HFFc6 (cell line): ENCODE measurements around the gene HEXA. TPM values are rescaled to one million over a fixed set of nuclear protein-coding genes. Genes with fewer than 3 reads are reported as not detected.

Experiments
- DNase-seq: peaks from one replicate; pipeline ENCODE4 v3.0.0-alpha.2; 2018
- H3K27ac Mint-ChIP-seq: 2 replicates; pipeline ENCODE4 v1.8.0; 2020; ENCODE audit warnings: mild to moderate bottlenecking, mixed read lengths
- H3K27me3 Mint-ChIP-seq: 2 replicates; pipeline ENCODE4 v1.8.0; 2021; ENCODE audit warnings: mild to moderate bottlenecking, moderate library complexity, mixed read lengths; ENCODE audit not compliant: insufficient read depth
- H3K36me3 Mint-ChIP-seq: 2 replicates; pipeline ENCODE4 v1.8.0; 2021; ENCODE audit warnings: low read depth, mixed read lengths
- H3K4me1 Mint-ChIP-seq: 2 replicates; pipeline ENCODE4 v1.8.0; 2020; ENCODE audit warnings: low read depth, mixed read lengths
- H3K4me3 Mint-ChIP-seq: 2 replicates; pipeline ENCODE4 v1.8.0; 2020; ENCODE audit warnings: mild to moderate bottlenecking, moderate library complexity, mixed read lengths
- H3K9me3 Mint-ChIP-seq: 2 replicates; pipeline ENCODE4 v1.8.0; 2020; ENCODE audit warnings: mild to moderate bottlenecking, mixed read lengths
- total RNA-seq, 6 experiments: library from RNA; stranded (reverse); fragmentation: NEBNext Ultra II Directional; extraction: Animal tissue kit (Norgen Biotek cat#: 25700); gene quantifications; 2 replicates in 1 of 6; 3 replicates in 5 of 6; pipeline ENCODE4 v1.2.3, GENCODE V29; 2021
- TF ChIP-seq, protein P1 (sequence below): fragments of 200-600 bp; sonication (generic); IDR thresholded peaks from 2 replicates; pipeline ENCODE4 v1.5.0; 2021; ENCODE audit warnings: antibody characterized with exemption, mild to moderate bottlenecking

The HEXA gene
- total RNA-seq, 6 experiments from 2014 or later = 83.3 to 98.0 (median 88.3) TPM

- no peak overlapping the region for H3K4me3 Mint-ChIP-seq
- TF ChIP-seq, protein P1, sequence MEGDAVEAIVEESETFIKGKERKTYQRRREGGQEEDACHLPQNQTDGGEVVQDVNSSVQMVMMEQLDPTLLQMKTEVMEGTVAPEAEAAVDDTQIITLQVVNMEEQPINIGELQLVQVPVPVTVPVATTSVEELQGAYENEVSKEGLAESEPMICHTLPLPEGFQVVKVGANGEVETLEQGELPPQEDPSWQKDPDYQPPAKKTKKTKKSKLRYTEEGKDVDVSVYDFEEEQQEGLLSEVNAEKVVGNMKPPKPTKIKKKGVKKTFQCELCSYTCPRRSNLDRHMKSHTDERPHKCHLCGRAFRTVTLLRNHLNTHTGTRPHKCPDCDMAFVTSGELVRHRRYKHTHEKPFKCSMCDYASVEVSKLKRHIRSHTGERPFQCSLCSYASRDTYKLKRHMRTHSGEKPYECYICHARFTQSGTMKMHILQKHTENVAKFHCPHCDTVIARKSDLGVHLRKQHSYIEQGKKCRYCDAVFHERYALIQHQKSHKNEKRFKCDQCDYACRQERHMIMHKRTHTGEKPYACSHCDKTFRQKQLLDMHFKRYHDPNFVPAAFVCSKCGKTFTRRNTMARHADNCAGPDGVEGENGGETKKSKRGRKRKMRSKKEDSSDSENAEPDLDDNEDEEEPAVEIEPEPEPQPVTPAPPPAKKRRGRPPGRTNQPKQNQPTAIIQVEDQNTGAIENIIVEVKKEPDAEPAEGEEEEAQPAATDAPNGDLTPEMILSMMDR = no peak
- DNase-seq = no peak
- peaks cover 13% of the 10 kb centered on the region; the same call in 1 of the 2 replicates for H3K36me3 Mint-ChIP-seq
- no peak overlapping the region for H3K27ac Mint-ChIP-seq
- H3K4me1 Mint-ChIP-seq = peaks cover 24% of the 10 kb centered on the region
- no peaks in the 10 kb centered on the region for H3K9me3 Mint-ChIP-seq
- no peaks in the 10 kb centered on the region; the same call in 1 of the 2 replicates for H3K27me3 Mint-ChIP-seq
These were observed 5.8 kb downstream of the HEXA start for GRCh38 chr15:72369964-72370363.

GRCh38 chr15:72368899-72369298 lies 6.9 kb downstream of the HEXA start:
- H3K4me1 Mint-ChIP-seq = peaks cover 13% of the 10 kb centered on the region
- no peaks in the 10 kb centered on the region; the same call in 1 of the 2 replicates for H3K27me3 Mint-ChIP-seq
- TF ChIP-seq, protein P1 = no peak
- H3K4me3 Mint-ChIP-seq = no peak overlapping the region
- H3K27ac Mint-ChIP-seq = no peak overlapping the region
- peaks cover 13% of the 10 kb centered on the region; the same call in 1 of the 2 replicates for H3K36me3 Mint-ChIP-seq
- DNase-seq = no peak
- no peaks in the 10 kb centered on the region for H3K9me3 Mint-ChIP-seq

- no peaks in the 10 kb centered on the region for H3K9me3 Mint-ChIP-seq
- H3K4me3 Mint-ChIP-seq = no peak overlapping the region
- H3K4me1 Mint-ChIP-seq = peaks cover 12% of the 10 kb centered on the region
- TF ChIP-seq, protein P1 = no peak
- H3K27ac Mint-ChIP-seq = no peak overlapping the region
- H3K36me3 Mint-ChIP-seq = peaks cover 13% of the 10 kb centered on the region; the same call in 1 of the 2 replicates
- H3K27me3 Mint-ChIP-seq = no peaks in the 10 kb centered on the region; the same call in 1 of the 2 replicates
- no peak for DNase-seq
These were observed 7.5 kb downstream of the HEXA start for GRCh38 chr15:72368325-72368724.

- H3K4me3 Mint-ChIP-seq = no peak overlapping the region
- TF ChIP-seq, protein P1 = no peak
- peaks cover 10% of the 10 kb centered on the region for H3K4me1 Mint-ChIP-seq
- no peaks in the 10 kb centered on the region for H3K9me3 Mint-ChIP-seq
- no peak overlapping the region for H3K27ac Mint-ChIP-seq
- peaks cover 13% of the 10 kb centered on the region; the same call in 1 of the 2 replicates for H3K36me3 Mint-ChIP-seq
- DNase-seq = no peak
- H3K27me3 Mint-ChIP-seq = no peaks in the 10 kb centered on the region; the same call in 1 of the 2 replicates
These were observed 10.0 kb downstream of the HEXA start for GRCh38 chr15:72365844-72366243.

- DNase-seq = no peak
- H3K9me3 Mint-ChIP-seq = no peaks in the 10 kb centered on the region
- H3K27ac Mint-ChIP-seq = no peak overlapping the region
- TF ChIP-seq, protein P1 = no peak
- no peaks in the 10 kb centered on the region; the same call in 1 of the 2 replicates for H3K27me3 Mint-ChIP-seq
- H3K36me3 Mint-ChIP-seq = no peaks in the 10 kb centered on the region
- H3K4me1 Mint-ChIP-seq = peaks cover 18% of the 10 kb centered on the region; the same call in 1 of the 2 replicates
- H3K4me3 Mint-ChIP-seq = no peak overlapping the region
These were observed 14.6 kb downstream of the HEXA start for GRCh38 chr15:72361176-72361575.
